K562 (cell line): ENCODE data around the gene SLC6A4. TPM values are rescaled to one million over a fixed set of nuclear protein-coding genes. Genes with fewer than 3 reads are reported as not detected.

Experiments
- ETV1 ChIP-seq: fragments of 450-650 bp; conservative IDR thresholded peaks from 2 replicates; pipeline ENCODE4 v1.6.1; 2016; ENCODE audit warnings: missing genetic modification characterization, control low read depth, low read depth, missing compliant biosample characterization
- RBM22 ChIP-seq: fragments of 200-400 bp; formaldehyde crosslinking; IDR thresholded peaks from 2 replicates; pipeline ENCODE4 v1.6.1; 2018; ENCODE audit warnings: low read length, low read depth; ENCODE audit not compliant: poor library complexity, severe bottlenecking
- STAT5B ChIP-seq: fragments of 250-450 bp; sonication (Bioruptor Pico); IDR thresholded peaks from 2 replicates; pipeline ENCODE4 v1.8.0; 2021; ENCODE audit warnings: mild to moderate bottlenecking, inconsistent platforms
- ZMIZ1 ChIP-seq, 2 experiments: fragments of 150-350 bp in 1 of 2; IDR thresholded peaks; 2 replicates each; pipeline ENCODE4 v1.6.1; 2012 to 2016; ENCODE audit warnings: low read depth in 2 of 2, low read length in 2 of 2, mild to moderate bottlenecking in 1 of 2, moderate library complexity in 1 of 2
- ZNF395 ChIP-seq: fragments of 200-800 bp; sonication (Bioruptor generic); IDR thresholded peaks from 2 replicates; pipeline ENCODE4 v1.6.1; 2017; ENCODE audit warnings: missing genetic modification characterization, missing compliant biosample characterization
- ZNF507 ChIP-seq: conservative IDR thresholded peaks from 2 replicates; pipeline ENCODE4 v1.6.1; 2017; ENCODE audit warnings: missing genetic modification characterization, missing compliant biosample characterization
- polyA plus RNA-seq, 8 experiments: library from polyadenylated mRNA; depleted of rRNA in 4 of 8; stranded (reverse) in 5 of 8; unstranded in 3 of 8; fragments of >200 nt; fragmentation: Nextera tagmentation in 2 of 8; fragmentation: Illumina TruSeq in 1 of 8; extraction: Ambion mirVana in 2 of 8; extraction: Trizol in 1 of 8; gene quantifications; 2 replicates each; pipeline versions ENCODE4 v1.2.1 to v1.2.3, GENCODE V29; 2011 to 2014; ENCODE audit warnings: inconsistent platforms in 1 of 8, missing spikeins in 1 of 8
- total RNA-seq, 7 experiments: library from RNA; depleted of rRNA in 6 of 7; stranded (reverse); fragments of >200 nt in 6 of 7; fragmentation: Illumina TruSeq in 2 of 7; extraction: Trizol in 2 of 7; gene quantifications; 2 replicates each; pipeline versions ENCODE4 v1.2.1 to v1.2.3, GENCODE V29; 2011 to 2021; ENCODE audit warnings: low replicate concordance in 1 of 7

Gene SLC6A4
- total and polyA plus RNA-seq, 9 of the 15 experiments (the other 6 are each of a cell fraction or from before 2014, with no cell fraction given): 0.05 to 0.09 (median 0.07) TPM; not detected in 6

DNA sequence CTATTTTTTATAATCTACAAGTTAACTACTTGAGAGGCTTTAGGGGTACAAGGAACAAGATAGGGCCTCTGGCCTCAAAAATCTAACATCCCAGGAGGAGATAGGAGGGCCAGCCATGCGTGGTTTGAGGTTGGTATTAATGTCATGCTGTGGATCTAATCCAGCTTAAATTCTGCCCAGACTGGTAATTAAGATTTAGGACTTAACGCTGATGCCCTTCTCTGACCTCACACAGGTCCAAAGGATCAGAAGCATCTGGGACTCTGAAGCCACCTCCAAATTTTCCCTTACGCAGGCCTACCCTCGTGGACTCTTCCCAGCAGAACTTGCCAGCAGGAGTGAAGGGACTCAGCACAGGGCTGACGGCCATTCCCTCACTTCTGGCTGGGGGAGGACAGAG is 15.1 kb downstream of the SLC6A4 start (continued):
- TF ChIP-seq ZMIZ1 (IDR thresholded peaks at IDR 0.05; ENCODE audit: low read depth in 2 of 2, low read length in 2 of 2) (no peak), RBM22 (no peak), ETV1 (tag) (no peak), ZNF395 (CRISPR knock-in tag) (no peak), ZNF507 (tag) (no peak), STAT5B (CRISPR knock-in tag) (no peak)
